HG02798 (cell line): ENCODE measurements around the gene PRKG1.
"Not testable (repeated sequence)": the region's sequence is repeated elsewhere in the genome, so short reads cannot be mapped to it uniquely, and the experiment has no call there.

Experiments used
- ATAC-seq: cut with Tn5 transposase; IDR thresholded peaks from one replicate; pipeline ENCODE4 v1.9.1; 2021; ENCODE audit warnings: mild to moderate bottlenecking; ENCODE audit not compliant: unreplicated experiment, poor library complexity

PRKG1 gene

DNA sequence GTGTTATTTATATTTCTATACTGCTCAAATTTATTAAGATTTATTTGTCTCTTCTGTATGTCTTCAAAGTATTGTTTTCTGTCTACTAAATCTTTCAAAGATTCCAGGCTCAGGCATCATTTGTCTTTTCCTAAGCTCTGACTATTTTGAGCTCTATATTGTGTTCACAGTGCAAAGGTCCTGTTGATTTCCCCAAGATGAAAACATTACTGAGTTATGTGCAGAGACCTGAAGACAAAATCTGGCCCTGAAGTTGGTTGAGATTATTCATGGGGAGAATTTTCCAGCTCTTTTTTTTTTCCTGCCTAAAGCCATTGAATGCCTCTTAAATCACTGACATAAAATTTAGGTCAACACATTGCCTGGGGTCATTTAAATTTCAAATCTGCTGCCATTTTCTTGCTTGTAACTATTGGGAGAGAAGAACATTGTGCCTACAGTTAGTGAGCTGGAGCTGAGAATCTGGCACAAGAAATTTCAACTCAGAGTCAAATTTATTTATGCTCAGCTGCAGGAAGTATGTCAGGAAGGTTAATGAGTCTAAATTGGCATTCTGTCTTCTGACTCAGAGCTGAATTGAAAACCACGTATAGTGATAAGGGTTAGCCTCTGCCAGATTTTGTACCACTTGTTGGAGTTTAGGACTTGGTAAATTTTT lies 593.5 kb downstream of the PRKG1 start:
- ATAC-seq: no peak

- ATAC-seq: no peak
These were observed 594.0 kb downstream of the PRKG1 start for GRCh38 chr10:51668336-51668689.

- ATAC-seq: no peak
These were observed 594.8 kb downstream of the PRKG1 start for GRCh38 chr10:51669041-51669440.

- no peak for ATAC-seq
These were observed 597.8 kb downstream of the PRKG1 start for GRCh38 chr10:51672039-51672535.

DNA sequence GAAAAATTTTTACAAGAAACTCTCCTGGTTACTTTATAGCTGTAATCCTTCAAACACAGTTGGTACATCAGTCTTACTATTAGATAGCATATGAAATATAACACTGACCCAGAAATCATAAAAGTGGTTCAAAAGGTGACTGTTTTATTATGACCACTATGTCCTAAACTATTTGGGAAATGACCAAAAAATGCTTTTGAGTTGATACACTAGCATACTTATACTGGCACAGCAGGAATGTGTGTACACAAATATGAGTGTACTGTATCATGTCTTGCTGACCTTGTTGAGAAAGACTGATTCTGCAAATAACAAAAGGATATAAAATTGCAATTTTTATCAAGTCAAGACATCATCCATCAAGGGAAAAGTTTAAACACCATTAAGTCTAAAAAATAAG lies 600.8 kb downstream of the PRKG1 start:
- ATAC-seq: no peak

DNA sequence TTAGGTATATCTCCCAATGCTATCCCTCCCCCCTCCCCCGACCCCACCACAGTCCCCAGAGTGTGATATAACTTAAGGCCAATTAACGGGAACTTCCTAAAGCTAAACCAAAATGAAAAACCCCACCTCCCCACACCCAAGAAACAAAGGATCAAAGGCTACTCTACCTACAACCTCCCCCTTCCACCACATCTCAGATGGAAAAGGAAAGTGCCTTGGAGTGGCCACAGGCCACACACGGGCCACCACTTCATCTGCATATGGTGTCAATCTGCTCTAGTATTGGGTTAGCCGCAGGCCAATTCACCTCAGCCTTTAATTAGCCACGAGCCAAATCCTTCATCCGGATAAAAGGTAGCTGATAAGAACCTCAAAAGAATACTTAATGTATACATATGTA lies 605.6 kb downstream of the PRKG1 start:
- no peak for ATAC-seq

DNA sequence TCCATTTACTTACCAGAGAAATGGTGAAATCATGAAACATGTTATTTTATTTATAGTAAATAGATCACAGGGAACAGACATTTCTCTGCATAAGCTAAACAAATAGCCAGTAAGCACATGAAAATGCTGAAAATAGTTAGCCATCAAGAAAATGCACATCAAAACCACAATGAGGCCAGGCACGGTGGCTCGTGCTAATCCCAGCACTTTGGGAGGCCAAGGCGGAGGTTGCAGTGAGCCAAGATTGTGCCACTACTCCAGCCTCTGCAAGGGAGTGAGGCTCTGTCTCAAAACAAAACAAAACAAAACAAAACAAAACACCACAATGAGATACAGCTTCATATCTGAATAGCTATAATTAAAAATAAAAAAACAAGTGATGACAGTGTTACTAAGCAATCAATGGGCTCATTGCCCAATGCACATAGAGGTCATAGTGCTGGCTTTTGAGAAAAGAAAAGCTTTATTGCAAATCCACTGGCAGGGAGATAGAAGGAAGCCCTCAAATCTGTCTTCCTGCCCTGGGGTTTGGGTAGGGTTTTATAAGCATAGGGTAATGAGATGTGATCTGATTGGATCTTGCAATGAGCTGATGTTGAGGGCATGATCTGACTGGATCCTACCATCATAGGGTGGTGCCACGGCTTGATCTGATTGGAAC lies 608.9 kb downstream of the PRKG1 start:
- ATAC-seq: no peak

GRCh38 chr10:51685768-51686167 lies 611.5 kb downstream of the PRKG1 start:
- ATAC-seq: no peak

GRCh38 chr10:51687296-51687695 lies 613.0 kb downstream of the PRKG1 start:
- no peak for ATAC-seq

GRCh38 chr10:51688826-51689225 lies 614.5 kb downstream of the PRKG1 start:
- not testable (repeated sequence) for ATAC-seq

DNA sequence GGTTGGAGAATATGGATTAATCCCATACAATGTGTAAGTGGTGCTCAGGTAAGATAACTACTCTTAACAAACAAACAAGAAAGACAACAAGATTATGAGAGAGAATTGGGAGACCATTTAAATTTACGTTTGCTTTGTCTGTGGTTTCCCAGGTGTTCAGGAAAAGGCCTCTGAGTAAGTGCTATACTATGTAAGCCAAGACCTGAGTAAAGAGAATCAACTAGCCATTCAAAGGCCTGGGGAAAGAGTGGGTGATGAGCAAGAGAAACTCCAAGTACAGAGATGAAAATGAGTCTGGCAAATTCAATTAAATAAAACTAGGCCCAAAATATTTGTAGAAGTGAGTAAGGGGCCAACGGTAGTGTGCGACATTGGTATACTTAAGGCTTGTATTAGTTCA lies 615.2 kb downstream of the PRKG1 start:
- ATAC-seq: no peak

DNA sequence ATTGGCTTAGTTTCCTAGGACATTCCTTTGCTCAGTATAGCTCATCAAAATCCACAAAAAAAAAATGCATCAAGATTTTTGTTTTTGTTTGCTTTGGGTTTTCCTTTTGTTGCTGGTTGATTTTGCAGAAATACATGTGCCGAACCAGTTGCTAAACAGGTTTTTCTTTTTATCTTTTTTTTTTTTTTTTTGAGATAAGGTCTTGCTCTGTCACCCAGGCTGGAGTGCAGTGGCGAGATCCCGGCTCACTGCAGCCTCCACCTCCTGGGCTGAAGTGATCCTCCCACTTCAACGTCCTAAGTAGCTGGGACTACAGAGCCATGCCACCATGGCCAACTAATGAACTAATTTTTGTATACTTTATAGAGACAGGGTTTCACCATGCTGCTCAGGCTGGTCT lies 616.8 kb downstream of the PRKG1 start:
- ATAC-seq: no peak

GRCh38 chr10:51694086-51694768 lies 619.9 kb downstream of the PRKG1 start:
- no peak for ATAC-seq

DNA sequence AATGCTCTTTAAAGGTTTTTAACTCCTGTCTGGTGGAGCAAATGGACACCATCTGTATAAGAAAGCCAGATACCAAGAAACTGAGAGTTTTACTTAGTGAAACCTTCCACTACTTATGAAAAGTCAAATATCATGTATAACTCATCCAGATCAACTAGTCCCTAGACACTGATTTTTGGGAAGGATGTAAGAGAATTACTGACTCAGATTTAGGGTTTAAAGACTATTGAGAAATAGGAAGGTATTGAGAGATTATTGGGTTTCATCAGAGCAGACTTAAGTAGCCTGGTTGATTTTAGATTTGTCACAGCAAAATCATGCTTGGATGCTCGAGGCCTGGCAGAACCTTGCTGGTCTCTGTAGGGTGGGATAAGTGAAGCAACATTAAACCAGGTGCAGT lies 622.0 kb downstream of the PRKG1 start:
- ATAC-seq: no peak

DNA sequence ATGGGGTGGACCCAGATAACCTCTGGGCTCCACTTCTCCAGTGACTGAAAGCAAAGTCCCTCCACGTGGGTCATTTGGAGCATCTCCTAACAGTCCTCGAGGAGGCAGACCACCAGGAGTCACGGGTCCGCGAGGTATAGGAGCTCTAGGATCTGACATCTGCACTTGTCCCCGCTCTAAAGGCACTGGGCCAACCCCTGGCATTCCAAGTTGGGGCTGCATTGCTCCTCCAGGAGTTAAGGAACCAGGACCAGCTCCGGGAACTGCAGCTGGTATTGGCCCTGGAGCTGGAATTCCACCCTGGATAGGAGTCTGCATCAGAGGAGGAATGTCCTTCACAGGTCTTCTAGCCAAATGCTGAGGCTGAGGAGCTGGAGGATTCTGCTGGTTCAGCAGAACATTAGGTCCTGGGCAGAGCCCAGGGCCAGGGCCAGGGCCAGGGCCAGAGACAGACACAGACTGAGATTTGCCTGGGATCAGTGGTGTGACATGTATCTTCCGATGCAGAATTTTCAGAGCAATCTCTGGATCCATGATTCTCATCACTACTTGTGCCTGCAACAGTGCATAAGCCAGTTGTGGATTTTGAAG lies 624.3 kb downstream of the PRKG1 start:
- no peak for ATAC-seq

DNA sequence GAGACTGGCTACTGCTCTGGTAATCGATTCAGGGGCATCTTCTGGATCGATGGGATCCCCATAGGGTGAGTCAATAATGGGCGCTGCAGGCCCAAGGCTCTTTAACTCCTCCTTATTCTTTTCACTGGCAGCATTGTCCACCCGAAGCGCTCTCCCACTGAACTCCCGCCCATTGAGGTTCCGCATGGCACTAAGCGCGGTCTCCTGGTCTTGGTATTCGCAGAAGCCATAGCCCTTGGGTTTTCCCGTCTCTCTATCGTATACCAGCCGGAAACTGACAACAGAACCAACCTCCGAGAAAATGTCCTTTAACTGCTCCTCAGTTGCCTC lies 624.8 kb downstream of the PRKG1 start:
- ATAC-seq: peak; percentile 35

DNA sequence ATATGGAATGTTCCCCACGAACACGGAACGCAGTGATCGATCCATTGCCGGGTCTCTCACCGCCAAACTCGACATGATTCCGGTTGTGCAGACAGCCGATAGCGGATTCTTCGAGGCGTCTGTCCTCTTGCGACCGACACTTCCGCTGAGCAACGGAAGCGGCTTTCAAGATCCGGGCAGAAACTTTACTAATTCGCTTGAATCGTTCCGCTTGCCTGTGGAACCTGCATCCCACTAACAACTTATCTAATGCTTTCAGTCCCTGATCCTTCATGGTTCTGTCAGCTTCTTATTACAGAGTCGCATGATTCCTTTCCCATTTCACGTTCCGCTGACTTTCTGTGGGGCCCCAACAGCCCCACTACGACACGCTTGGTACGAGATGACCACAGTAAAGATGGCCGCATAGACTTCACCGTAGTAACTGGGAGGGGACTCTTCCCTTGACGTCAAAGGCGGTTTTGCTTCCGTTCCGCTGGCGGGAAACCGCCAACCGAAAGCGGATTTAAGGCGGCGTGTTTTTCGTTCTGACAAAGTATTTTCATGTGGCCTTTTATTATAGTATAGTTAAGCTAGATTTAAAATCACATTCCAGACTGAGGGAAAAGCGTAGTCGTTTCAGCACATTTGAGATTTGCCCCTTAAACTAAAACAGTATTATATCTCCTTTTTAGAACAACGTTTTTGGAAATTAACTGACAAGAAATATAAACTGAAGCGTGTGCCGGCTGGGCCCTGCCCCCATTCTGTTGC lies 625.4 kb downstream of the PRKG1 start, which contains the start of gene CSTF2T:
TSS of gene CSTF2T (minus strand) at position 121 of the 753 bp plus-strand sequence. CDS start at position 75, 46 bp downstream.
- peak; percentile 95 for ATAC-seq

DNA sequence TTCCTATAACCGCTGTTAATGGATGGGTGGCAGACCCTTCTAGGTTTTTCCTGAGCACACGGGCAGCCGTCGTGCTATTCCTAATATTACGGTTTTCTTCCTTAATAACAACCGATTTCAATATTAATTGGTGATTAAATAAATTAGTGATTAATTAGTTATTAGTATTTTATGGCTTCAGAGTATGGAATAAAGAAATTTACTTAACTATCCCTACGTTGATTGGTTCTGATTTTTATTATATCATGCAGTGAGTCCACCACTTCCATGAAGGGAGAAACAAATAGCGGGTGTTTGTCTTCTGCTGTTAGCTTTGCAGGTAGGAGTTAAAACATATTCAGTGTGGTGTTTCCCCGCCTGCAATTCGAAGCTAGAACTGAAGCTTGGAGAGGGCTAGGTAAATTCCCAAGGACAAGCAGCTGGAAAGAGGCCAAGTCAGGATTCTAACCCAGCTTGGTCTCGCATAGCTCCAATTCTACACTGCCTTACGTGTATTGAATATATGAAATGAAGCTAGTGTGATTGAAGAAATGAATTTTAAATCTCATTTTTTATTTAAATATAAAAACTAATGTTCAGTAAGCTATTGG lies 626.0 kb downstream of the PRKG1 start:
- ATAC-seq: no peak

DNA sequence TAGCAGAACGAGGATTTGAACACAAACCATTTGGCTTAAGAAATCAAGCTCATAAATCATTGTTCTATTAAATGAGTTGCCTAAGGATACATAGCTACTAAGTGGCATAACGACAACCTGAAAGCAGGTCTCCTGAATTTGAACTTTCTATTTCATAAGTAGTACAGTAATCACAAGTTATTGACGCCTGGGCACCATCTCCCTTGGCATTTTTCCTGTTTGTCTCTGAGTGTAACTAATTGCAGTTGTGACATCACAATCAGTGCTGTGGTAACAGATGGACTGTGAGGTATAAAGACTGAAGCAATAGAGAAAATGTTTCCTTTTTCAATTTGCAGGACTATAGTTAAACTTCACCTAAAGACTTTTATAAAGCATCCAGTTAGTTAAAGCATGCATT lies 631.5 kb downstream of the PRKG1 start:
- ATAC-seq: no peak

DNA sequence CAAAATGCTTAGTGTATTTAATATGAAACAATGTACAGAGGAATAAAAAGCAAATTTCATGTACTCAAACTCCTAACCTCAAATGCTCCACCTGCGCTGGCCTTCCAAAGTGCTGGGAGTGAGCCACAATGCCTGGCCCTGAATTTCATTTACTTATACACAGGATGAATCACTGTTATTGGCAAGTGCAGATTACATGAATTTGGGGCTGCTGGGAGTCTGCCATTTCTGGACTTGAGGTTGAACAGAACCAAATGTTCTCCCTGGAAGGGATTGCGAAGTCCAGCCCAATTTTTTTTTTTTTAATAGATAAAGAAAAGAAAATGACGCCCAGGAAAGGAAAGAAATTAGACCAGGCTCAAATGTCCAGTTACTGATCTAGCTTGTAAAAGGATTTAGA lies 631.9 kb downstream of the PRKG1 start:
- ATAC-seq: no peak
